ENCODE measurements around the gene EBF4.
"Not testable (repeated sequence)": the region's sequence is repeated elsewhere in the genome, so short reads cannot be mapped to it uniquely, and the experiment has no call there.

EBF4 gene

GRCh38 chr20:2757969-2758368 lies 65.4 kb downstream of the EBF4 start:
- DNase-seq (ENCODE audit: low read depth), result no peak

- DNase-seq (ENCODE audit: low read depth), result no peak
Measured at GRCh38 chr20:2759143-2759542, 66.6 kb downstream of the EBF4 start.

DNA sequence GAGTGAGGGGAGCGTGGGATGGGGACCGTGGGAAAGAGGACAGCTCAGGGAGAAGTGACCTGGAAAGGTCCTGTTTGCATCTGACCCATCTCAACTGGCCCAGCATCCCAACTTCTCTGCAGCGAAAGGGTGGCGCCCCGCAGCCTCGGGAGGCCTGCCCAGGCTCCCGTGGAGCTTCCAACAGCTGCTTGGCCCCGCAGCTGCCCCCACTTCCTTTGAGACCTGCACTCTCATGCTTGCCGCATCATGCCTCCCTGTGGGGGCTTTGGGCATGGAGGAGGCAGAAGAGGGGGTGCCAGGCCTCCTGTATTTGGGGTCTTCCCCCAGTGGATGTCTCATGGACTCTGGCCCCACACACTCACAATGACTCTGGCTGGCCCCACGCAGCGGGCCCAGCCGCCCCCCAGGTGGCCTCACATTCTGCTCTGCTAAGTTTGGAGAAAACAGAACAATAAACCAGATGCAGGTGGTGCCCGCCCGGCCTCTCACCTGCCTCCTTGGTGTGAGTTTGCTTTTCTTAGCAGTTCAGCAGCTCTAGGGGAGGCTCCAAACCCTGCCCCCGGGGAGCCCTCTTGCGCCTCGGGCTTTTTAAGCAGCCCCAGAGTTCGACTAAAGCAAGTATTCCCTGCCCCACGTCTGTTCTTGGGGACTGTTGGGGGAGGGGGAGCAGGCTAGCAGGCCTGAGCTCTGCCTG lies 67.2 kb downstream of the EBF4 start:
- no peak for DNase-seq (ENCODE audit: low read depth)

GRCh38 chr20:2760297-2760951 lies 67.8 kb downstream of the EBF4 start:
- DNase-seq (ENCODE audit: low read depth), result no peak

GRCh38 chr20:2760952-2761305 lies 68.3 kb downstream of the EBF4 start:
- DNase-seq (ENCODE audit: low read depth), result no peak

GRCh38 chr20:2761885-2762284 lies 69.3 kb downstream of the EBF4 start:
- DNase-seq (ENCODE audit: low read depth), result no peak

DNA sequence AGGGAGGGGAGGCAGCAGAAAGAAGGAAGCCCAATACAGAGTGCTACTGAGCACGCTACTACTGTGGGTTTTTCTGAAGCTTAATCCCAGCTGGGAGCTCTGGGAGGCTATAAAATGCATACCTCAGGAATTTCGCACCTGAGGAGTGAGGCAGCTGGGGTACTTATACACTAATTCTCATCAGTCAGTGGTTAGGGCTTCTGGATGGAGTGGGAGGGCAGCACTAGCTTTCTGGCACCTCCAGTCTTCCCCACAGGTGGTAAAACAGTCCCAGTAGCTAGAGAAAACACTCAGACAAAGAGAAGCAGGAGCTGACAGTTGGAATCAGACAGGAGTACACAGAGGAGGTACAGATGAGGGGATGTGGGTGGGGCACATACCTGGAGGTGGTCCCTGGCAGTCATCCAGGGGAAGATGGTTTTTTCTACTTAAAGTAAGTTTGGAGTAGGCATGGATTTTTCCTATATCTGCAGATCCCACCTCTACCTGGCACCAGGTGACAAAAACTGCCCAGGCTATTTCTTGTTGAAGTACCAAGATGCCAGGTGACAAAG lies 70.1 kb downstream of the EBF4 start:
- no peak for DNase-seq (ENCODE audit: low read depth)

- no peak for DNase-seq (ENCODE audit: low read depth)
Measured at GRCh38 chr20:2763186-2763585, 70.6 kb downstream of the EBF4 start.

- no peak for DNase-seq (ENCODE audit: low read depth)
Measured at GRCh38 chr20:2767768-2768631, 75.4 kb downstream of the EBF4 start.

GRCh38 chr20:2768632-2769015 lies 76.0 kb downstream of the EBF4 start:
- DNase-seq (ENCODE audit: low read depth), result no peak

DNA sequence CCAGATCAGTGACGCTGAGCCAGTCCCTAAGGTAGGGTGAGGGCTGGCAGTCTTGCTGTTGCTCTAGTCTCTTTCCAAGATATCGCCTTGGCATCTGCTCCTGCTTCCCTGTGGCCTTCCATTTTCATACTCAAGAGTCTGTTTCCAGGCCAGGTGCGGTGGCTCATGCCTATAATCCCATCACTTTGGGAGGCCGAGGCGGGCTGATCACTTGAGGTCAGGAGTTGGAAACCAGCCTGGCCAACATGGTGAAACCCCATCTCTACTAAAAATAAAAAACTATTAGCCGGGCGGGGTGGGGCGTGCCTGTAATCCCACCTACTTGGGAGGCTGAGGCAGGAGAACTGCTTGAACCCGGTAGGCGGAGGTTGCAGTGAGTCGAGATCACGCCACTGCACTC lies 77.5 kb downstream of the EBF4 start:
- not testable (repeated sequence) for DNase-seq (ENCODE audit: low read depth)

GRCh38 chr20:2771631-2772080 lies 79.1 kb downstream of the EBF4 start:
- no peak for DNase-seq (ENCODE audit: low read depth)

DNA sequence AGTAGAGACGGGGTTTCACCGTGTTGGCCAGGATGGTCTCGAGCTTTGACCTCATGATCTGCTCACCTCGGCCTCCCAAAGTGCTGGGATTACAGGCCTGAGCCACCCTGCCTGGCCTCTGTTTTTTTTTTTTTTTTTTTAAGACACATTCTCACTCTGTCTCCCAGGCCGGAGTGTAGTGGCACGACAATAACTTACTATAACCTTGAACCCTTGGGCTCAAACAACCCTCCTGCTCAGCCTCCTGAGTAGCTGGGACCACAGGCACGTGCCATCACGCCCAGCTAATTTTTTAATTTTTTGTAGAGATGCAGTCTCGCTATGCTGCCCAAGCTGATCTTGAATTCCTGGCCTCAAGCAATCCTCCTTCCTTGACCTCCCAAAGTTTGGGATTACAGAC lies 81.2 kb downstream of the EBF4 start:
- no peak for DNase-seq (ENCODE audit: low read depth)

DNA sequence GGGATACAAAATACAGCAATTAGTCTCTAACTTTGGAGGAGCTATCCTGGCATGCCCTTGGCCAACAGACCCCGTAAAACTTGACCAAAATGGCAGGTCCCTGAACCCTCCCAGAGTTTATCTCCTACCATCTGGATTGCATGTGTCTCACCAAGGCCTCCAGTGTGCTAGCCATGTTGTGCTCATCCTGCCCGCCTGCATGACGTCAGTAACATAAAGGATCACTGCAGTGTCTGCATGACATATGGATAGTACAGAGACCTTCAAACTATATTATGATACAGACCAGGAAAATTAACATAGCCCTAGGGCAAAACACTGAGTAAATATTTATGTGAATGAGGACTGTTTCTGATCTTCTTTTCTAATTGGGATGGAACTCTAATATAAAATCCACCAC lies 82.6 kb downstream of the EBF4 start:
- no peak for DNase-seq (ENCODE audit: low read depth)

- no peak for DNase-seq (ENCODE audit: low read depth)
Measured at GRCh38 chr20:2778602-2779321, 86.2 kb downstream of the EBF4 start.

GRCh38 chr20:2780948-2781347 lies 88.4 kb downstream of the EBF4 start:
- no peak for DNase-seq (ENCODE audit: low read depth)

DNA sequence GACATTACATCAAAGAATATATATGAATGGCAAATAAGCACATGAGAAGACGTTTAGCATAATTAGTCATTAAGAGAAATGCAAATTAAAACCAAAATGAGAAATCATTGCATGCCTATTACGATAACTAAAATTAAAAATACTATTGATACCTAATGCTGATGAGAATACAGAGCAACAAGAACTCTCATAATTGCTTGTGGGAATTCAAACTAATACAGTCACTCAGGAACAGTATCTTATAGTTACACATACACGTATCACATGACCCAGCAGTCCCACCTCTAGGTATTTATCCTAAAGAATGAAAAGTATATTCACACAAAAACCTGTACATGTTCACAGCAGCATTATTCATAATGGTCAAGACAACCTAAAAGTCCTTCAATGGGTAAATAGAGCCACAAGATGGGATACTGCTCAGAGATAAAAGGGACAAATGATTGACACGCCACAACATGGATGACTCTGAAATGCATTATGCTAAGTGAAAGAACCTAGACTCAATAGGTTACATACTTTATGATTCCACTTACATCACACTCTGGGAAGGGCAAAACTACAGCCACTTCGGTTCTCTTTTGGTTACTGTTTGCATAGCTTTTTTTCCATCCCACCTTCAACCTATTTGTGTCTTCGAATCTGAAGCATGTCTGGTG lies 91.5 kb downstream of the EBF4 start:
- DNase-seq (ENCODE audit: low read depth), result no peak

- no peak for DNase-seq (ENCODE audit: low read depth)
Measured at GRCh38 chr20:2793471-2793870, 100.9 kb downstream of the EBF4 start.

DNA sequence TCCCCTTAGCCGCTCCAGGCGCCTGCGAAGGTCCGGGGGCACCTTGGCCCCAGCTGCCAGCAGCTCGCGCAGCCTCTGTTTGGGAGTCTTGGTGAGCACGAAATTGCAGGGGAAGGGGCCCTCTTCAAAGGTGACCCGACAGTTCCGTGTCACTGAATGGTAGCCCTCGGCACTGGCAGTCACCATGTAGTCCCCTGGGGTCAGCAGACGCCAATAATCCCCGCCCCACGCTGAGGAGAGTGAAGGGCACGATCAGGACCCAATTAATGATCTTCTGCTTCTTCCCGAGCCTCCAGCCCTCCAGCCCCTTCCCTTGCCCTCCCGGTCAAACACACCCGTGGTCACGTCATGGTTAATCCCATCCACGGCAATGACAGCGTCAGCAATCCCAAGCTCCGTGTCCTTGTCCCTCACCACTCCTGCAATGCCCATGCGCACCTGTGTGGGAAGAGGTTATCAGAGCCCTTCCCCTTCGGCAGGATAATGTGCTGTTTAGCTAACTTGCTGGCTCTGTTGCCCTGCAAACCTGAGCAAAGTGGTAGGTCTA lies 101.7 kb downstream of the EBF4 start:
- DNase-seq (ENCODE audit: low read depth), result no peak

- no peak for DNase-seq (ENCODE audit: low read depth)
Measured at GRCh38 chr20:2794866-2795447, 102.4 kb downstream of the EBF4 start.

DNA sequence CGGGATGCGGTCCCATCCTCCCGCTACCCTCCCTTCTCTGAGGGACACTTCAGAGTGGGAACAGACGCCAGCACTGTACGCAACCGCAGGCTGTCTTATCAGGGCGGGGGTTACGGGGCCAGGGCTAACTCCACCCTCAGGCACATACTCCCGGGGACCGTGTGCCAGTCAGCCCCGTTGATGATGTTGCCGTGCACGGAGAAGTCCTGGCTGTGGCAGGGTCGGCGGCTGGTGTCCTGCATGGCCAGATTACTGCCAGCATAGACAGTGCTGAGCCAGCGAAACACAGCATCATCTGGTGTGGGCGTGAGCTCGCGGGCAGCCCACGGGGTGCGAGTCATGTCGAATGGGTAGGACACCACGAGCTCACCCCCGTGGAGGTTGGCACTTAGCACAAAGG lies 102.9 kb downstream of the EBF4 start:
- no peak for DNase-seq (ENCODE audit: low read depth)

All from non-pigmented ciliary epithelial cell (primary cell).